NT2/D1 (cell line): ENCODE results near the gene POR.

ENCODE experiments used
- SUZ12 ChIP-seq: IDR thresholded peaks from 2 replicates; pipeline ENCODE4 v1.6.1; 2011; ENCODE audit not compliant: insufficient read length, insufficient read depth; ENCODE audit errors: extremely low read depth
- YY1 ChIP-seq: IDR thresholded peaks from 2 replicates; pipeline ENCODE4 v1.6.1; 2011; ENCODE audit not compliant: insufficient read length, insufficient read depth
- ZNF274 ChIP-seq: IDR thresholded peaks from 2 replicates; pipeline ENCODE4 v1.6.1; 2011; ENCODE audit warnings: mild to moderate bottlenecking, low read depth, low read length

DNA sequence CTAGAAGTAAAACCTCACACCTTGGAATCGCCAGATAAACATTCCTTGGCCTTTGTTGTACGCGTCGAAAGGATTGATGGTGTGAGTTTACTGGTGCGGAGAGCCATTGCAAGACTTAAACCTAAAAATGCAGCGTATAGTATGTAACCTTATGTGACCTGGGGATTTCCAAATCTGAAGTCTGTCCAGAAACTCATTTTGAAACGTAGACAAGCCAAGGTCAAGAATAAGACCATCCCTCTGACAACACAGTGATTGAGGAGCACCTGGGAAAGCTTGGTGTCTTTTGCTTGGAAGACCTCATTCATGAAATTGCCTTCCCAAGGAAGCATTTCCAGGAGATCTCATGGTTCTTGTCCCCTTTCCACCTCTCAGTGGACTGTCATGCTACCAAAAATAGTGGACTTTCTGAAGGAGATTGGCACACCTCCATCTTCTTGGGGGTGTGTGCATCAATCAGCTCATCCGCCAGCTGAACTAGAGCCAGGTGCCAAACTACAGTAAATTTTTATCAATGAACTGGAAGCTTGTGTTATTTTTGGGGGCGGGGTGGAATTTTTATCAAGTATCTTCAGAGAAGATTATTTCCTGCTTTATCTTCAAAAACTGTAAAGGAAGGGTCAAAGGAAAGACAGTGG lies 8.1 kb downstream of the POR start:
- TF ChIP-seq SUZ12 (no peak), YY1 (no peak), ZNF274 (no peak)
